Measurements from ENCODE around the gene IGF2BP2. TPM values are rescaled to one million over a fixed set of nuclear protein-coding genes. Genes with fewer than 3 reads are reported as not detected.

IGF2BP2 gene
- total RNA-seq, 4 donors from 2014 or later: 3.9 to 13.5 (median 8.1) TPM

DNA sequence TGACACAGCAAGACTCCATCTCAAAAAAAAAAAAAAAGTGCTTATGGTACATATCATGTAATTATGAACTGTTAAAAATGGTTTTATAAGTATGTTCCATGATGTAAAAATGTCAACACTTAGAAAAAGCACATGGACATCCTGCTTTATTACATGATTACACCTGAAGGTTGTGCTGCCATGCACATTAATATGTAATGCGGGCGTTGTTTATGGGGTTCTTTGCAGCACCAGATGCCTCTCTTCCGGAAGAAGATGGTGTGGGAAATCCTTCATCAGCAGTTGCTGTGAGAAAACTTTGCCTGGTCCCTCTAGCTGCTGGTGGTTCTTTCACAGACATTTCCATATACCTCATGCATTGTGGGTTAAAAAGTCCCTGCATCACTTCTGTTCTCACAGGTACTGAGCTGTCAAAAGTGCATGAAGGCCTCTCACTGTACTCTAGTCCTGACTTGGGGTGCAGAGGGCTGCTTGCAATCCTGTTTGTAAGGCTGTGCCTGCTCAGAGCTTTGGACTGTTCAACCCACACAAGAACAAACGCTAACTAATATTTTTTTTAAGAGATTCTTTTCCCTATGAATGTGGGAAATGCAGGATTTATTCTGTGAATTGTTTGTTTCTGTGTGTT lies 195.2 kb downstream of the IGF2BP2 start:
- peak overlapping the region in 3 of 4 donors; percentile 36 to 65 (median 49) for H3K27ac ChIP-seq

DNA sequence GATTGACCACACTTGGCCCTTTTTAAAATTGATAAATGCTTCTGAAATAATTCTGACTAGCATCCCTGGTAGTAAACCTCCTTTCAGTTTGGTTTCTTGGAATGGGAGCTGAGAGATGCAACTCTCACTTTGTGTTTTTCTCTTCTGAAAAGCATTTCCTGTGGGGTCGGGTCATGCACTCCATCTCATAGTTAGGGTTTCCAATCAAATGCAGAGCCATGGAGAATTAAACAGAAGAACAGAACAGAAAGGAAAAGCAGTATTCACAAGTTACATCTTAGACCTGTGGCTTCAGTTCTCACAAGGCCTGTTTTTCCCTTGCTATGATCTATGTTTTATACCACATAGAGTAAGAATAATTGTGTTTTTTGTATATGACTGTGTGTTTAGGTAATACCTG lies 199.1 kb downstream of the IGF2BP2 start:
- WGBS, 2 donors (ENCODE audit: low coverage in 1 of 2): 86 to 100% methylated on average over 1 of the region's 1 CpG
- ATAC-seq: no peak
- H3K4me3 ChIP-seq: no peak overlapping the region
- no peaks in the 10 kb centered on the region for H3K27me3 ChIP-seq
- TF ChIP-seq POLR2A (IDR thresholded peaks at IDR 0.05) (no peak), POLR2AphosphoS5 (IDR thresholded peaks at IDR 0.05) (no peak), EP300 (IDR thresholded peaks at IDR 0.05) (no peak)
- H3K27ac ChIP-seq: no peak overlapping the region
- no peaks in the 10 kb centered on the region for H3K9me3 ChIP-seq
- peaks cover 7 to 15% (median 11%) of the 10 kb centered on the region in 3 donors for H3K4me1 ChIP-seq
- peaks cover 0 to 95% of the 10 kb centered on the region in 2 donors for H3K36me3 ChIP-seq

More for the DNA sequence above, 195.2 kb downstream of the IGF2BP2 start:
- 51 to 72% methylated on average over 3 to 4 of the region's 4 CpGs for WGBS, 2 donors (ENCODE audit: low coverage in 1 of 2)
- Histone ChIP-seq H3K36me3 (peaks cover 0 to 70% of the 10 kb centered on the region in 2 donors), H3K4me3 (no peak overlapping the region), H3K27me3 (no peaks in the 10 kb centered on the region), H3K4me1 (peaks cover 7 to 18% (median 11%) of the 10 kb centered on the region in 3 donors), H3K9me3 (no peaks in the 10 kb centered on the region)
- ATAC-seq: no peak
- TF ChIP-seq EP300 (IDR thresholded peaks at IDR 0.05) (no peak), POLR2AphosphoS5 (IDR thresholded peaks at IDR 0.05) (no peak), POLR2A (IDR thresholded peaks at IDR 0.05) (no peak)
- TF ChIP-seq, protein P1, sequence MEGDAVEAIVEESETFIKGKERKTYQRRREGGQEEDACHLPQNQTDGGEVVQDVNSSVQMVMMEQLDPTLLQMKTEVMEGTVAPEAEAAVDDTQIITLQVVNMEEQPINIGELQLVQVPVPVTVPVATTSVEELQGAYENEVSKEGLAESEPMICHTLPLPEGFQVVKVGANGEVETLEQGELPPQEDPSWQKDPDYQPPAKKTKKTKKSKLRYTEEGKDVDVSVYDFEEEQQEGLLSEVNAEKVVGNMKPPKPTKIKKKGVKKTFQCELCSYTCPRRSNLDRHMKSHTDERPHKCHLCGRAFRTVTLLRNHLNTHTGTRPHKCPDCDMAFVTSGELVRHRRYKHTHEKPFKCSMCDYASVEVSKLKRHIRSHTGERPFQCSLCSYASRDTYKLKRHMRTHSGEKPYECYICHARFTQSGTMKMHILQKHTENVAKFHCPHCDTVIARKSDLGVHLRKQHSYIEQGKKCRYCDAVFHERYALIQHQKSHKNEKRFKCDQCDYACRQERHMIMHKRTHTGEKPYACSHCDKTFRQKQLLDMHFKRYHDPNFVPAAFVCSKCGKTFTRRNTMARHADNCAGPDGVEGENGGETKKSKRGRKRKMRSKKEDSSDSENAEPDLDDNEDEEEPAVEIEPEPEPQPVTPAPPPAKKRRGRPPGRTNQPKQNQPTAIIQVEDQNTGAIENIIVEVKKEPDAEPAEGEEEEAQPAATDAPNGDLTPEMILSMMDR (IDR thresholded peaks at IDR 0.05): no peak

DNA sequence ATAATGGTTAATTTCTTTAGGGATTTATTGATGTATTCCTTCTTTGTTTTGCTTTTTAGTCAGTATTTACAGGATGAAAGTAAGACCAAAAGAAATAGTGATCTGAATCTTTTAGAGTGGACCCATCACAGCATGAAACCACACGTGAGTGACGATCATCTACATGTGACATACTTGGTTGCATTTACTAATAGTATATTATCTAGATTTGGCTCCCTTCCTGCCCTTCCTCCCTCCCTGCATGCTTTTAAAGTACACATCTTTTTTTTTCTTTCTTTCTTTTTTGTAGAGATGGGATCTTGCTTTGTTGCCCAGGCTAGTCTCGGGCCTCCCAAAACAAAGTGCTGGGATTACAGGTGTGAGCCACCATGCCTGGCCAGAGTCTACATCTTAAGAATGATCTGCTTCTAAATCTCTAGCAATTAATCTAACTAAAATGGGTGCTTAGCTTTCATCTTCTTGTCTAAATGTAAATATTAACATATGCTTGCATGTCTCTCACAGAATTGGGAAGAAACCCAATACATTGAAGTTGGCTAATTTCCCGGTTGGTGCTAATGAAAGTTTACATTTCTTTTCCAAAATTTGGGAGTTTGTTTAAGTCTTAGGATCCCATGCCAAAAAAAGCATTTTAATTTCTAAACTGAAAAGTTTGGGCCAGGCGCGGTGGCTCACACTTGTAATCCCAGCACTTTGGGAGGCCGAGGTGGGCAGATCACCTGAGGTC lies 200.7 kb downstream of the IGF2BP2 start:
- ATAC-seq: no peak
- H3K4me1 ChIP-seq: no peaks in the 10 kb centered on the region
- WGBS, 2 donors (ENCODE audit: low coverage in 1 of 2): 64% methylated on average over 7 of the region's 7 CpGs
- no peaks in the 10 kb centered on the region for H3K27me3 ChIP-seq
- H3K4me3 ChIP-seq: no peak overlapping the region
- no peaks in the 10 kb centered on the region for H3K9me3 ChIP-seq
- no peak overlapping the region for H3K27ac ChIP-seq
- TF ChIP-seq EP300 (IDR thresholded peaks at IDR 0.05) (no peak), POLR2AphosphoS5 (IDR thresholded peaks at IDR 0.05) (no peak), POLR2A (IDR thresholded peaks at IDR 0.05) (no peak)
- TF ChIP-seq, protein P1 (IDR thresholded peaks at IDR 0.05): no peak
- H3K36me3 ChIP-seq: peaks cover 0 to 97% of the 10 kb centered on the region in 2 donors

DNA sequence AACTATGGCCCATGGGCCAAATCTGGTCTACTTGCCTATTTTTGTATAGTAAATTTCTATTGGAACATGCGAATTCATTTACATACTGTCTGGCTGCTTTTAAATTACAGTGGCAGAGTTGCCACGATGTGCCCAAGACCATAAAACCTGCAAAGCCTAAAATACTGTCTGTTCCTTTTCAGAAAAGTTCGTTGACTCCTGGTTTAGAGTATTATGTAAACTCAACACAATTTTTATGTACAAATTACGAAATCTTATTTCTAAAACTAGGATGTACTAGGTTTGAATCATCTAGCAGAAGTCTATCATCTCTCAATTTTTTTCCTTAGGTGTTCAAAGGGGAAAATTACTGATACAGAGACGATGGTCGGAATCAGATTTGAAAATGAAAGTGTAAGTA lies 211.8 kb downstream of the IGF2BP2 start:
- no peak overlapping the region for H3K27ac ChIP-seq
- WGBS, 2 donors (ENCODE audit: low coverage in 1 of 2): 91 to 92% methylated on average over 6 of the region's 6 CpGs
- TF ChIP-seq EP300 (IDR thresholded peaks at IDR 0.05): no peak

DNA sequence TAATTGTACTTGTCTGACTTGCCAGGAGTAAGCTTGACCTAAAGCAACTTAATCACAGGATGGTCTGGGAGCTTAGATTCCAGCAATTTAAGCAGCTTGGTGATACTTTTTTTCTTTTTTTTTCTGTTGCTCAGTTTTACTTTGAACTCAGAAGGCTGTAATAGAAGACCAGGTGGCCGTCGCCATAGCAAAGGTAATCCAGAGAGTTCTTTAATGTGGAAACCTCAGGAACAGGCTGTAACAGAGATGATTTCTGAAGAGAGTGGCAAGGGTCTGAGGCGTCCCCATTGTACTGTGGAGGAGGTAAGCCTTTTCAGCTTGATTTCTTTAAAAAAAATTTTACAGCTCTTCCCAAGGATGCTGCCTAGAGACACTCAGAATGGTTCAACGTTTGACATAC lies 218.6 kb downstream of the IGF2BP2 start:
- TF ChIP-seq, protein P1 (IDR thresholded peaks at IDR 0.05): no peak
- TF ChIP-seq EP300 (IDR thresholded peaks at IDR 0.05): no peak
- TF ChIP-seq POLR2A (IDR thresholded peaks at IDR 0.05): no peak
- no peak for ATAC-seq
- WGBS, 2 donors (ENCODE audit: low coverage in 1 of 2): 83 to 84% methylated on average over 4 of the region's 4 CpGs
- H3K4me3 ChIP-seq: no peak overlapping the region
- H3K27me3 ChIP-seq: no peaks in the 10 kb centered on the region
- peaks cover 0 to 100% of the 10 kb centered on the region in 2 donors for H3K36me3 ChIP-seq
- no peaks in the 10 kb centered on the region for H3K9me3 ChIP-seq
- H3K4me1 ChIP-seq: no peaks in the 10 kb centered on the region
- no peak overlapping the region for H3K27ac ChIP-seq

More for the DNA sequence above, 211.8 kb downstream of the IGF2BP2 start:
- ATAC-seq: no peak
- no peak overlapping the region for H3K4me3 ChIP-seq
- H3K4me1 ChIP-seq: no peaks in the 10 kb centered on the region
- H3K36me3 ChIP-seq: peaks cover 11 to 100% of the 10 kb centered on the region in 2 donors
- H3K9me3 ChIP-seq: no peaks in the 10 kb centered on the region
- no peaks in the 10 kb centered on the region for H3K27me3 ChIP-seq

DNA sequence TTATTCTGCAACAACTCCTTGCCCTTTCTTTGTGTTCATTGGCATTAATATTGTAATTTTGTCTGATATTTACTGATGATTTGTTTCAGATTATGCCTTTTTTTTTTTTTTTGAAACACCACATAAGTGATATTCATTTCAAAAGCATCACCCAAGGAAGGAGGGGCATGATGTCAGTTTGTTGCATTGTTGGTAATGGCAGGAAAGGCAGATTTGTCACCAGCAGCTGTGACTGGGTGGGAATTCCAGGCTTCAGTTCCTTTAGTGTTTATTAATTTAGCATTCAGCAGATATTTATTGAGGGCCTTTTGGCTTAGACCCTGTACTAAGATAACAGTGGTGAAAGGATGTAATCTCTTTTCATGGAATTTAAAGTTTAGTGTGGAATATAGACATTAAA lies 219.3 kb downstream of the IGF2BP2 start:
- no peak overlapping the region for H3K27ac ChIP-seq
- peaks cover 0 to 100% of the 10 kb centered on the region in 2 donors for H3K36me3 ChIP-seq
- TF ChIP-seq, protein P1 (IDR thresholded peaks at IDR 0.05): no peak
- H3K27me3 ChIP-seq: no peaks in the 10 kb centered on the region
- ATAC-seq: no peak
- H3K4me3 ChIP-seq: no peak overlapping the region
- no peaks in the 10 kb centered on the region for H3K9me3 ChIP-seq
- no peaks in the 10 kb centered on the region for H3K4me1 ChIP-seq
